ENCODE data around the gene ARID1B. TPM values are rescaled to one million over a fixed set of nuclear protein-coding genes. Genes with fewer than 3 reads are reported as not detected.

ARID1B gene
- total RNA-seq, 1 donor from 2014 or later, result 101 TPM

DNA sequence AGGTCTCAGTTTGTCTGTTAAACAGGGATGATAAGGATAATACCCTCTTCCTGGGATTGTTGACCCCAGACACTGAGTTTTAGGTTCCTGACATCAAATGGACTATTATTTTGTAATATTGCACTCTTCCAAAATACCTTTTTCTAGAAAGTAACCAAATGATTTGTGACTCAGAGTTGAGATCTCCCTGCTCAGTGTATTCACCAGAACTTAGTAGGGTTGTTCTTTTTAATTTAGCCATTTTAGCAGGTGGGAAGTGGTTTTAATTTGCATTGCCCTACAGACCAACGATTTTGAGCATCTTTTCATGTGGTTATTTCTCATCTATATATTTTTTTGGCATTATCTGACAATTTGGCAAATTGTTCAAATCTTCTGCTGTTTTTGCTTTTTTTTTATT lies 471.1 kb downstream of the ARID1B start:
- Mint-ChIP-seq H3K4me1 (no peaks in the 10 kb centered on the region), H3K27ac (ENCODE audit: unreplicated experiment) (no peak overlapping the region), H3K36me3 (ENCODE audit: low read depth) (no peaks in the 10 kb centered on the region), H3K27me3 (ENCODE audit: low read depth) (peaks cover 3% of the 10 kb centered on the region), H3K9me3 (peaks cover 2% of the 10 kb centered on the region), H3K4me3 (no peak overlapping the region)
- TF ChIP-seq, protein P1, sequence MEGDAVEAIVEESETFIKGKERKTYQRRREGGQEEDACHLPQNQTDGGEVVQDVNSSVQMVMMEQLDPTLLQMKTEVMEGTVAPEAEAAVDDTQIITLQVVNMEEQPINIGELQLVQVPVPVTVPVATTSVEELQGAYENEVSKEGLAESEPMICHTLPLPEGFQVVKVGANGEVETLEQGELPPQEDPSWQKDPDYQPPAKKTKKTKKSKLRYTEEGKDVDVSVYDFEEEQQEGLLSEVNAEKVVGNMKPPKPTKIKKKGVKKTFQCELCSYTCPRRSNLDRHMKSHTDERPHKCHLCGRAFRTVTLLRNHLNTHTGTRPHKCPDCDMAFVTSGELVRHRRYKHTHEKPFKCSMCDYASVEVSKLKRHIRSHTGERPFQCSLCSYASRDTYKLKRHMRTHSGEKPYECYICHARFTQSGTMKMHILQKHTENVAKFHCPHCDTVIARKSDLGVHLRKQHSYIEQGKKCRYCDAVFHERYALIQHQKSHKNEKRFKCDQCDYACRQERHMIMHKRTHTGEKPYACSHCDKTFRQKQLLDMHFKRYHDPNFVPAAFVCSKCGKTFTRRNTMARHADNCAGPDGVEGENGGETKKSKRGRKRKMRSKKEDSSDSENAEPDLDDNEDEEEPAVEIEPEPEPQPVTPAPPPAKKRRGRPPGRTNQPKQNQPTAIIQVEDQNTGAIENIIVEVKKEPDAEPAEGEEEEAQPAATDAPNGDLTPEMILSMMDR (conservative IDR thresholded peaks at IDR 0.05), result no peak
- no peak for DNase-seq (ENCODE audit: low read depth, low spot score)

DNA sequence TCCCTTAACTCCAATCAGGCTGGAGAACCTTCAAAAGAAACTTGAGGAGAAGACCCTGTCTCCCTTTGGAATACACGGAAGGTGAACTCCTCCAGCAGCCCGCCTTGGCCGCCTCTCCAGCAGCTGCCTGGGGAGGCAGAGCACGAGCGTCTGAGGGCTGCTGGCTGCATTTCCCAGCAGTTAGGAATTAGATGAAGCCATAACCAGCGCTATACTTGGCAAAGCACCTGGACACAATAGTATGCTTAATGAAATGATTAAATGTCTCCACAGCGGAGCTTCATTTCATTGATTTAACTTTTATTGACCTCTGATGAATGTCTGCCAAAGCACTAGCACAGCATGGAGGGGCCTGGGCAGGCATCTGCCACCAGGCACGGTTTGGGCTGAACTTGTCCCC lies 472.6 kb downstream of the ARID1B start:
- H3K9me3 Mint-ChIP-seq, result peaks cover 2% of the 10 kb centered on the region

DNA sequence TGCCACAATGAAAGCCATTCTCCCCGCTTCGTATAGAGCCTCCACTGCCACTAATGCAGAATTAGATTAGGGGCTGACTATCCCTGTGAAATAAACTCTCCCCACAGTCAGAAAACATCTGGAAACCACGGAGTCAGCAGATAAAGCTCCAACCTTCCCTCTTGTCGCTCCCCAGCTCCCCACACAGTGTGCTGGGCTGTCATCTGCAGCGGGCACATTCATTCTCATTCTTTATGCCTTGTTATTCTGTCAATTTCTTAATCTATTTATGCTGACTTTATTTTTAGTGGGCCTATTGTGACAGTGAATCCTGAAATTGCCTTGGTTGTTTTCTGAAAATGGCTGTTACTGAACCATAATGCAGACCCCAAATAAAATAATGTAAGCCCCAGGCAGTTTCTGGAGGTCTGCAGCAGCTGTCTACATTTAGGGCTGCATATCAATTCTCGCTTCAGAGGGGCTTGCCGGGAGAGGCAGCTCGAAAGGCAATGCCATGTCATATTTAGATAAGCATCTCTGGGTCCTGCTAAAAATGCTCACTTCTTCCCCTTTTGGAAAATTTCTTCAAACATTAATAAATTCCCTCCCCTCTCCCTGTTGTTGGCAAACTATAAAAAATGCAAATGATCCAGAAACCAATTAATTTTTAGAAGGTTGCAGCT lies 474.5 kb downstream of the ARID1B start:
- TF ChIP-seq, protein P1 (conservative IDR thresholded peaks at IDR 0.05), result no peak
- Mint-ChIP-seq H3K36me3 (ENCODE audit: low read depth) (no peaks in the 10 kb centered on the region), H3K27ac (ENCODE audit: unreplicated experiment) (no peak overlapping the region), H3K4me1 (no peaks in the 10 kb centered on the region), H3K4me3 (no peak overlapping the region), H3K27me3 (ENCODE audit: low read depth) (peaks cover 4% of the 10 kb centered on the region), H3K9me3 (peaks cover 2% of the 10 kb centered on the region)
- no peak for DNase-seq (ENCODE audit: low read depth, low spot score)

More for the DNA sequence above, 472.6 kb downstream of the ARID1B start:
- no peak for DNase-seq (ENCODE audit: low read depth, low spot score)
- no peaks in the 10 kb centered on the region for H3K4me1 Mint-ChIP-seq
- no peak overlapping the region for H3K27ac Mint-ChIP-seq (ENCODE audit: unreplicated experiment)
- H3K27me3 Mint-ChIP-seq (ENCODE audit: low read depth), result peaks cover 4% of the 10 kb centered on the region
- no peak overlapping the region for H3K4me3 Mint-ChIP-seq
- TF ChIP-seq, protein P1 (conservative IDR thresholded peaks at IDR 0.05), result no peak
- no peaks in the 10 kb centered on the region for H3K36me3 Mint-ChIP-seq (ENCODE audit: low read depth)

DNA sequence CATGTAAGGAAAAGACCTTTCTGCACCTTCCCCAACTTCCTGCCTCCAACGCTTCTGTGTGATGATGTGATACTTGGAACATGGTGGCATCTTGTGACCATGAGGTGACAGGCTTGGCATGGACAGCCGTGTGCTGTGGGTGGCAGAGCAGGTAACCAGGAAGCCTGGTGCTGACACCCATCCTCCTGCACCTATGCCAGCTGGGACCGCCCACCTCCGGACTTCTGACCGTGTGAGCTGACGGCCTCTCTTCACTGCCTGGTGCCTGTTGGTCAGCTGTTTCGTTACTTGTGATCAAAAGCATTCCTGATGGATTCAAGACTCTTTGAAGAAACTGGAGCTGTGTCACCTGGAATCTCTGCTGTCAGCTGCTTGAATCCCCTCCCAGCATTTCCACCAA lies 475.8 kb downstream of the ARID1B start:
- Mint-ChIP-seq H3K4me3 (no peak overlapping the region), H3K27ac (ENCODE audit: unreplicated experiment) (no peak overlapping the region), H3K9me3 (peaks cover 2% of the 10 kb centered on the region), H3K27me3 (ENCODE audit: low read depth) (peaks cover 4% of the 10 kb centered on the region), H3K36me3 (ENCODE audit: low read depth) (no peaks in the 10 kb centered on the region), H3K4me1 (no peaks in the 10 kb centered on the region)
- DNase-seq (ENCODE audit: low read depth, low spot score), result no peak
- TF ChIP-seq, protein P1 (conservative IDR thresholded peaks at IDR 0.05), result no peak

DNA sequence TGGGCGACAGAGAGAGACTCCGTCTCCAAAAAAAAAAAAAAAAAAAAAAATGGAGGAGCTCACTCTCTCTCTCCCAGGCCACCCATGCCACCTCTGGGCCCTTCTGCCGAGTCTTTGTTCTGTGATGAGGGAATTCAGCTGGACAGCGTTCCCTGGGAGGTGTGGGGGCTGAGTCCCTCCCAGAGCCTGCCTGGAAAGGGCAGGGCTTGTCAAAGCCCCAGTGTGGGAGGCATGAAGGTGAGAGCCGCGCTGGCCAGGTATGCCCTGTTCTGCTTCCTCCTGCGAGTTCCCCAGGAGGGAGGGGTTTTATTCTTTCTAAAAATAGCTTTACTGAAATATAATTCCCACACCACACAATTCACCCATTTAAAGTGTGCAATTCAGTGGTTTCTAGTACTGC lies 476.5 kb downstream of the ARID1B start:
- DNase-seq (ENCODE audit: low read depth, low spot score), result no peak
- Mint-ChIP-seq H3K4me3 (no peak overlapping the region), H3K9me3 (no peaks in the 10 kb centered on the region), H3K36me3 (ENCODE audit: low read depth) (no peaks in the 10 kb centered on the region), H3K27me3 (ENCODE audit: low read depth) (peaks cover 4% of the 10 kb centered on the region), H3K4me1 (no peaks in the 10 kb centered on the region), H3K27ac (ENCODE audit: unreplicated experiment) (no peak overlapping the region)
- TF ChIP-seq, protein P1 (conservative IDR thresholded peaks at IDR 0.05), result no peak

Measured in neural crest cell (in vitro differentiated cells).